ENCODE results near the gene HOXA10. TPM values are rescaled to one million over a fixed set of nuclear protein-coding genes. Genes with fewer than 3 reads are reported as not detected.
A peak's percentile ranks its signal among the peaks of the same experiment; 100 is the strongest.

Gene HOXA10
- 14.6 TPM for polyA plus RNA-seq (2013, experiment 1 of 2; ENCODE audit: insufficient read length)
- polyA plus RNA-seq (2013, experiment 2 of 2; ENCODE audit: insufficient read length) = 15.3 TPM

- peak; percentile 55 for DNase-seq
Measured at GRCh38 chr7:27173956-27174873, at the start of gene HOXA10. HOXA10 (minus strand) TSS chr7:27174320; CDS start chr7:27174306, 14 bp downstream.

GRCh38 chr7:27221201-27221797 lies 47.2 kb upstream of the HOXA10 start:
- no peak for DNase-seq

GRCh38 chr7:27220440-27220955 lies 46.4 kb upstream of the HOXA10 start:
- DNase-seq = no peak

GRCh38 chr7:27219821-27220220 lies 45.7 kb upstream of the HOXA10 start:
- DNase-seq = no peak

- DNase-seq = no peak
Measured at GRCh38 chr7:27217951-27218350, 43.8 kb upstream of the HOXA10 start.

GRCh38 chr7:27215356-27215755 lies 41.2 kb upstream of the HOXA10 start:
- DNase-seq = no peak

GRCh38 chr7:27214239-27214950 lies 40.3 kb upstream of the HOXA10 start:
- no peak for DNase-seq

GRCh38 chr7:27213433-27214238 lies 39.5 kb upstream of the HOXA10 start:
- DNase-seq = no peak

- DNase-seq = no peak
Measured at GRCh38 chr7:27212497-27213432, 38.6 kb upstream of the HOXA10 start.

GRCh38 chr7:27211764-27212204 lies 37.7 kb upstream of the HOXA10 start:
- no peak for DNase-seq

GRCh38 chr7:27211084-27211446 lies 36.9 kb upstream of the HOXA10 start:
- no peak for DNase-seq

GRCh38 chr7:27210441-27211083 lies 36.4 kb upstream of the HOXA10 start:
- peak; percentile 39 for DNase-seq

GRCh38 chr7:27209933-27210440 lies 35.9 kb upstream of the HOXA10 start:
- no peak for DNase-seq

- DNase-seq = no peak
Measured at GRCh38 chr7:27208998-27209397, 34.9 kb upstream of the HOXA10 start.

GRCh38 chr7:27207348-27207985 lies 33.3 kb upstream of the HOXA10 start:
- no peak for DNase-seq

- DNase-seq = no peak
Measured at GRCh38 chr7:27205325-27206280, 31.5 kb upstream of the HOXA10 start.

- DNase-seq = no peak
Measured at GRCh38 chr7:27204851-27205322, 30.8 kb upstream of the HOXA10 start.

GRCh38 chr7:27203964-27204594 lies 30.0 kb upstream of the HOXA10 start:
- DNase-seq = no peak
